HG02885 (cell line): ENCODE results near the gene VPS9D1.

ENCODE experiments used
- ATAC-seq: cut with Tn5 transposase; IDR thresholded peaks from one replicate; pipeline ENCODE4 v1.9.1; 2021; ENCODE audit warnings: mild to moderate bottlenecking; ENCODE audit not compliant: unreplicated experiment, poor library complexity

Gene VPS9D1

GRCh38 chr16:89733792-89734191 lies 13.1 kb upstream of the VPS9D1 start:
- no peak for ATAC-seq

GRCh38 chr16:89733322-89733721 lies 12.6 kb upstream of the VPS9D1 start:
- ATAC-seq, result no peak

GRCh38 chr16:89732918-89733242 lies 12.2 kb upstream of the VPS9D1 start:
- no peak for ATAC-seq

GRCh38 chr16:89732142-89732917 lies 11.6 kb upstream of the VPS9D1 start:
- no peak for ATAC-seq

- no peak for ATAC-seq
Measured at GRCh38 chr16:89730610-89731234, 10.0 kb upstream of the VPS9D1 start.

GRCh38 chr16:89729863-89730593 lies 9.3 kb upstream of the VPS9D1 start:
- ATAC-seq, result no peak

- no peak for ATAC-seq
Measured at GRCh38 chr16:89729293-89729692, 8.6 kb upstream of the VPS9D1 start.

- ATAC-seq, result no peak
Measured at GRCh38 chr16:89727406-89728120, 6.9 kb upstream of the VPS9D1 start.

- no peak for ATAC-seq
Measured at GRCh38 chr16:89723279-89724250, 2.9 kb upstream of the VPS9D1 start.

- ATAC-seq, result no peak
Measured at GRCh38 chr16:89722392-89723278, 1.9 kb upstream of the VPS9D1 start.

GRCh38 chr16:89721546-89722391 lies 1.1 kb upstream of the VPS9D1 start:
- peak; percentile 28 for ATAC-seq

- ATAC-seq, result peak; percentile 26
Measured at GRCh38 chr16:89720551-89720812, 216 bp downstream of the VPS9D1 start.

- ATAC-seq, result no peak
Measured at GRCh38 chr16:89717688-89718505, 2.8 kb downstream of the VPS9D1 start.

GRCh38 chr16:89716916-89717687 lies 3.6 kb downstream of the VPS9D1 start:
- no peak for ATAC-seq

GRCh38 chr16:89716493-89716892 lies 4.2 kb downstream of the VPS9D1 start:
- no peak for ATAC-seq

- no peak for ATAC-seq
Measured at GRCh38 chr16:89712274-89712781, 8.4 kb downstream of the VPS9D1 start.
